D721Med (cell line): Measurements from ENCODE around the gene PTPRT.

Source experiments
- DNase-seq: peaks from one replicate; pipeline ENCODE4 v3.0.0; 2011; ENCODE audit warnings: low spot score; ENCODE audit not compliant: insufficient read length
- FAIRE-seq: peaks from 2 replicates; lab custom pipeline; 2011; peaks lifted over from hg19 to GRCh38; lab: Jason Lieb, UNC
- CTCF ChIP-seq: IDR thresholded peaks from 2 replicates; pipeline ENCODE4 v1.5.1; 2012; ENCODE audit warnings: mild to moderate bottlenecking, control low read depth; ENCODE audit not compliant: insufficient read depth; ENCODE audit errors: missing control alignments

PTPRT gene

GRCh38 chr20:43188234-43188653 lies 1.5 kb downstream of the PTPRT start:
- DNase-seq, result no peak
- FAIRE-seq, result no peak
- TF ChIP-seq CTCF, result no peak

- no peak for FAIRE-seq
- TF ChIP-seq CTCF, result peak; percentile 77
- peak; percentile 59 for DNase-seq
These were observed 2.1 kb downstream of the PTPRT start for GRCh38 chr20:43187476-43188233.

GRCh38 chr20:43186312-43186711 lies 3.4 kb downstream of the PTPRT start:
- TF ChIP-seq CTCF, result no peak
- FAIRE-seq, result no peak

GRCh38 chr20:43185901-43186300 lies 3.8 kb downstream of the PTPRT start:
- TF ChIP-seq CTCF, result no peak
- DNase-seq (no peak), FAIRE-seq (no peak)

More at GRCh38 chr20:43186312-43186711, 3.4 kb downstream of the PTPRT start:
- no peak for DNase-seq

GRCh38 chr20:43183536-43184070 lies 6.1 kb downstream of the PTPRT start:
- TF ChIP-seq CTCF, result no peak
- FAIRE-seq (no peak), DNase-seq (no peak)

- TF ChIP-seq CTCF, result no peak
- FAIRE-seq (no peak), DNase-seq (no peak)
These were observed 11.6 kb downstream of the PTPRT start for GRCh38 chr20:43178080-43178479.

- TF ChIP-seq CTCF, result no peak
- no peak for FAIRE-seq
These were observed 13.0 kb downstream of the PTPRT start for GRCh38 chr20:43176726-43177125.

More at GRCh38 chr20:43176726-43177125, 13.0 kb downstream of the PTPRT start:
- DNase-seq, result no peak
